BJ (cell line): ENCODE measurements around the gene PCSK2. TPM values are rescaled to one million over a fixed set of nuclear protein-coding genes. Genes with fewer than 3 reads are reported as not detected.

Experiments used
- CTCF ChIA-PET: fragments of 350-600 bp; formaldehyde crosslinking; extraction: SDS; loops from one replicate; lab custom pipeline; 2021; ENCODE audit warnings: antibody characterized with exemption, inconsistent platforms; lab: Yijun Ruan, JAX
- POLR2A ChIA-PET: fragments of 300-600 bp; sonication (Branson Sonifier 250); formaldehyde crosslinking; extraction: SDS; loops from one replicate; lab custom pipeline; 2021; ENCODE audit warnings: antibody characterized with exemption; lab: Charles Lee
- DNase-seq: peaks from one replicate; pipeline ENCODE4 v3.0.0-alpha.2; 2011; ENCODE audit warnings: low read depth
- H3K27me3 ChIP-seq: 2 replicates; pipeline ENCODE4 v1.6.0; 2011; ENCODE audit warnings: low read length; ENCODE audit not compliant: control insufficient read depth, insufficient read depth
- H3K36me3 ChIP-seq: 2 replicates; pipeline ENCODE4 v1.5.1; 2011; ENCODE audit warnings: low read length; ENCODE audit not compliant: control insufficient read depth, insufficient read depth
- H3K4me3 ChIP-seq: 2 replicates; pipeline ENCODE4 v1.5.1; 2011; ENCODE audit warnings: low read depth, mild to moderate bottlenecking, control low read depth, low read length
- polyA plus RNA-seq: library from polyadenylated mRNA; depleted of rRNA; stranded (reverse); fragments of >200 nt; gene quantifications from 2 replicates; pipeline ENCODE4 v1.2.3, GENCODE V29; 2011
- TF ChIP-seq, protein P1 (sequence below): IDR thresholded peaks from 2 replicates; pipeline ENCODE4 v1.5.1; 2011; ENCODE audit warnings: low read depth, mild to moderate bottlenecking, control low read depth, inconsistent platforms, low read length, moderate library complexity; ENCODE audit not compliant: insufficient read depth

Gene PCSK2
- polyA plus RNA-seq, 1 experiment = not detected

DNA sequence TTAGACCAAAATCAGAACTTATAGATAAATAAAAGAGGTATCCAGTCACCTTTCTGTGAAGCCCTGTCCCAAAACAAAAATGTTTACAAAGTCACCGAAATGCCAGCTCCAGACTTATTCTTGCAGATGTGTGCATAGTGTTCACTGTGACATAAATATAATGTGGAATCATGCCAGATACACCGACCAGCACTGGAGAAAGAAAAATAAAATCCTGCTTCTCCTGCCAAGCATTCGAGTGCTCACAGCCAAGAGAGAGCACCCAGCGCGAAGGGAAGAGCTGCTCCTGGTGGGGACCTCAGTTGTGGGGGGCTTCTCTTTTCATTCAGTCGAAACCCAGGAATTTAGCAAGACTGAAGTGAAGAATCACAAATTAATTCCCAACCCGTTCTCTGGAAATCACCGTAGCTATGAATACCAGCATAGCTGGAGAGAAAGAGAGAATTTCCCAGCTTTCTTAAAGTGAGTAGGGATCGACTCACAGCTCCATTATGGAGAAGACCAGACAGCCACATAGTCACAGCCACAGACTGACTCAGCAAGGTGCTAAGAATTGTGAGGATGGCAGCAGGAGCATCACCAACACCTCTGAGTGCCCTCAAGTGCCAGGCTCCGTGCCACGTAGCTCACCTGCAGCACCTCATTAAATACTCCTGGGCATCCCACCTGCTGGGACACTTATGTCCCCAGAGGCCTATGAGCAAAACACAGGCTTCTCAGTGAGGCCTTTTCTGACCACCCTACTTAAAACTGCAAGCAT lies 271.2 kb downstream of the PCSK2 start:
- no peak overlapping the region for H3K4me3 ChIP-seq
- CTCF ChIA-PET = no interaction called here
- POLR2A ChIA-PET = no interaction called here
- H3K27me3 ChIP-seq = no peaks in the 10 kb centered on the region; the same call in 1 of the 2 replicates
- H3K36me3 ChIP-seq = no peaks in the 10 kb centered on the region
- DNase-seq = no peak
- TF ChIP-seq, protein P1, sequence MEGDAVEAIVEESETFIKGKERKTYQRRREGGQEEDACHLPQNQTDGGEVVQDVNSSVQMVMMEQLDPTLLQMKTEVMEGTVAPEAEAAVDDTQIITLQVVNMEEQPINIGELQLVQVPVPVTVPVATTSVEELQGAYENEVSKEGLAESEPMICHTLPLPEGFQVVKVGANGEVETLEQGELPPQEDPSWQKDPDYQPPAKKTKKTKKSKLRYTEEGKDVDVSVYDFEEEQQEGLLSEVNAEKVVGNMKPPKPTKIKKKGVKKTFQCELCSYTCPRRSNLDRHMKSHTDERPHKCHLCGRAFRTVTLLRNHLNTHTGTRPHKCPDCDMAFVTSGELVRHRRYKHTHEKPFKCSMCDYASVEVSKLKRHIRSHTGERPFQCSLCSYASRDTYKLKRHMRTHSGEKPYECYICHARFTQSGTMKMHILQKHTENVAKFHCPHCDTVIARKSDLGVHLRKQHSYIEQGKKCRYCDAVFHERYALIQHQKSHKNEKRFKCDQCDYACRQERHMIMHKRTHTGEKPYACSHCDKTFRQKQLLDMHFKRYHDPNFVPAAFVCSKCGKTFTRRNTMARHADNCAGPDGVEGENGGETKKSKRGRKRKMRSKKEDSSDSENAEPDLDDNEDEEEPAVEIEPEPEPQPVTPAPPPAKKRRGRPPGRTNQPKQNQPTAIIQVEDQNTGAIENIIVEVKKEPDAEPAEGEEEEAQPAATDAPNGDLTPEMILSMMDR = no peak

DNA sequence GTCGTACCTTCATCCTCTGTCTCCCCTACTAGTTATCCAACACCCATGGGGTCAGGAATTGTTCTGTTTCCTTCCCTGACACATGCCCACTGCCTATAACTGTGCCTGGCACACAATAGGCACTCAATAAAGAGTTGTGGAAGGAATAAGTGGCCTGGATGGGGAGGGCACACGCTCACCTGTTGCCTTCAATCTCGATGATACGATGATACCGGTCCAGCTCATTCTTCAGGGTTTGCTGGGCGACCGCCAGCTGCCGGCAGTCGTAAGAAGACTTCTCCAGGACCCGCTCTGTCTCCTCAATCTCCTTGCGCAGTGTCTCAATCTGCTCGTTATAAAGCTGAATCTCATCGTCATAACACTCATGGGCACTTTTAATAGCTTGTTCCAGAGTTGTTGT lies 271.8 kb downstream of the PCSK2 start:
- Histone ChIP-seq H3K27me3 (no peaks in the 10 kb centered on the region), H3K36me3 (no peaks in the 10 kb centered on the region), H3K4me3 (no peak overlapping the region)
- TF ChIP-seq, protein P1 = no peak
- CTCF ChIA-PET = no interaction called here
- no peak for DNase-seq
- POLR2A ChIA-PET = interaction anchor here (0.6 to 0.8 kb wide), 4 partner anchors 29 to 516 kb away, joined by 3 to 6 read pairs (median 6); no protein-coding TSS in a partner anchor

DNA sequence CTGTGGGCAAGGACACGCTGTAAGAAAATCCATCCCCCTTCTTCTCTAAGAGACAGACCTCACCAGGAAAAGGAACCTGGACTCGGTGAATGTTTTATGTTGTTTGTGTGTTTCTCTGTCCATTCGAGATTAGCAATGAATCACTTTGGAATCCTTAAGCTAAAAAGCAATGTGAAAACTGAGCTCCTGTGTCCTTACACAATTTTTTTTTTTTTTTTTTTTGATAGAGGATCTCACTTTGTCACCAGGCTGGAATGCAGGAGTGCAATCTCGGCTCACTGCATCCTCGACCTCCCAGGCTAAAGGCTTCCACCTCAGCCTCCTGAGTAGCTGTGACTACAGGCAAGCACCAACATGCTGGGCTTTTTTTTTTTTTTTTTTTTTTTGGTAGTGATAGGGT lies 272.2 kb downstream of the PCSK2 start:
- Histone ChIP-seq H3K36me3 (no peaks in the 10 kb centered on the region), H3K27me3 (no peaks in the 10 kb centered on the region), H3K4me3 (no peak overlapping the region)
- ChIA-PET CTCF (interaction anchor here (1.7 kb wide), 1 partner anchor 495 kb away, joined by 4 read pairs; no protein-coding TSS in a partner anchor), POLR2A (interaction anchor here (0.6 to 0.8 kb wide), 4 partner anchors 29 to 515 kb away, joined by 3 to 6 read pairs (median 6); no protein-coding TSS in a partner anchor)
- TF ChIP-seq, protein P1 = no peak
- peak; percentile 7 for DNase-seq

DNA sequence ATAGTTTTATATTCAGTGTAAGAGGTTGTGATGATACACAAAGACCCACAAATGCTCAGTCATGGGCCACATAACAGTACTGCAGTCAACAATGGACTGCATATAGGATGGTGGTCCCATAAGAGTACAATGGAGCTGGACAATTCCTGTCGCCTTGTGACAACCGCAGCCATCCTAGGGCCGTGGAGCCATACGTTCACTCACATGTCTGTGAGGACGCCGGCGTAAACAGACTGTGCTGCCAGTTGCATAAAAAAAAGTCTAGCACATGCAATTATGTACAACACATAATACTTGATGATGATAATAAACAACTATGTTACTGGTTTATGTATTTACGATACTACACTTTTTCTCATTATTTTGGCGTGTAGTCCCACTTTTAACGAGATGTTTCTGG lies 273.4 kb downstream of the PCSK2 start:
- CTCF ChIA-PET = interaction anchor here (1.7 kb wide), 1 partner anchor 494 kb away, joined by 4 read pairs; no protein-coding TSS in a partner anchor
- no peaks in the 10 kb centered on the region for H3K27me3 ChIP-seq
- POLR2A ChIA-PET = no interaction called here
- DNase-seq = no peak
- H3K4me3 ChIP-seq = no peak overlapping the region
- TF ChIP-seq, protein P1 = no peak
- H3K36me3 ChIP-seq = no peaks in the 10 kb centered on the region

DNA sequence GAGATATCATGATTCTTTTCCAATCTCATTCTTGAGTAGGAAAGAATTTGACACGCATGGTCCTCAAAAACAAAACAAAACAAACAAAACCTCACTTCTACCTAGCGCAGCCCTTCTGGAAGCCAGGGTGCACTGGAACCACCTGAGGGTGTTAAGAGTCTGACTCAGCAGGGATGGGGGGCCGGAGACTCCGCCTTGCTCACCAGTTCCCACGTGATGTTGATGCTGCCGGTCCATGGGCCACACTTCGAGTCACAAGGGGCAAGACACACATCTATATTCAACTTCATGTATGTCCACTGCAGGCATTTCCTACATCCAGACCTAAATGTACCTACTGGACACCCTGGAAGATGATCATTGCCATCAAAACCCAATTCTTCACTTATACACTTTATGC lies 274.0 kb downstream of the PCSK2 start:
- CTCF ChIA-PET = interaction anchor here (1.7 kb wide), 1 partner anchor 493 kb away, joined by 4 read pairs; no protein-coding TSS in a partner anchor
- POLR2A ChIA-PET = no interaction called here
- TF ChIP-seq, protein P1 = no peak
- H3K27me3 ChIP-seq = no peaks in the 10 kb centered on the region
- no peak overlapping the region for H3K4me3 ChIP-seq
- DNase-seq = no peak
- H3K36me3 ChIP-seq = no peaks in the 10 kb centered on the region
